ENCODE results near the gene TRIP12. TPM values are rescaled to one million over a fixed set of nuclear protein-coding genes. Genes with fewer than 3 reads are reported as not detected.

TRIP12 gene
- total and polyA plus RNA-seq, 2 experiments from 2014 or later = 21.5 to 133 TPM

DNA sequence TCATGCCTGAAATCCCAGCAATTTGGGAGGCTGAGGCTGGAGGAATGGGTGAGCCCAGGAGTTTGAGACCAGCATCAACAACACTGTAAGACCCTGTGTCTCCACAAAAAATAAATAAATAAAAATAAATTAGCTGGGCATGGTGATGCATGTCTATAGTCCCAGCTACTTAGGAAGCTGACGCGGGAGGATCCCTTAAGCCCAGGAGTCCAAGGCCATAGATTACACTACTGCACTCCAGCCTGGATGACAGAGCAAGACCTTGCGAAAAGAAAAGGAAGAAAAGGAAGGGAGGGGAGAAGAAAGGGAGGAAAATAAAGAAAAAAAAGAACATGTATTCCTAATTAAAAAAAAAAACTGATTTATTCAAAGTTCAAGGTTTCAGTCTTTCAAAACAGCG, 78.2 kb downstream of the TRIP12 start:
- H3K27ac Mint-ChIP-seq = no peak overlapping the region
- Histone ChIP-seq H4K20me1 (replicated peaks; ENCODE audit: insufficient read depth) (peaks cover 9% of the 10 kb centered on the region), H3K9me2 (ENCODE audit: insufficient read depth) (no peaks in the 10 kb centered on the region), H3K27me3 (ENCODE audit: insufficient read depth) (no peaks in the 10 kb centered on the region), H2AFZ (no peak overlapping the region), H3K4me1 (ENCODE audit: insufficient read depth) (no peaks in the 10 kb centered on the region), H3F3A (replicated peaks; ENCODE audit: low read depth) (no peaks in the 10 kb centered on the region), H3K79me2 (replicated peaks; ENCODE audit: insufficient read depth) (peaks cover 46% of the 10 kb centered on the region), H3K4me2 (no peak overlapping the region), H3K27ac (ENCODE audit: low read depth) (no peak overlapping the region), H3K36me3 (ENCODE audit: insufficient read depth) (peaks cover 5% of the 10 kb centered on the region; the same call in 1 of the 2 replicates), H3K4me3 (no peak overlapping the region)
- TF ChIP-seq EZH2 (IDR thresholded peaks at IDR 0.05; ENCODE audit: low read depth, unreplicated experiment) = no peak
- no peak for TF ChIP-seq EZH2phosphoT487 (IDR thresholded peaks at IDR 0.05; ENCODE audit: unreplicated experiment)
- no peak for TF ChIP-seq POLR2AphosphoS5 (IDR thresholded peaks at IDR 0.05; ENCODE audit: low read depth)
- TF ChIP-seq, protein P1, sequence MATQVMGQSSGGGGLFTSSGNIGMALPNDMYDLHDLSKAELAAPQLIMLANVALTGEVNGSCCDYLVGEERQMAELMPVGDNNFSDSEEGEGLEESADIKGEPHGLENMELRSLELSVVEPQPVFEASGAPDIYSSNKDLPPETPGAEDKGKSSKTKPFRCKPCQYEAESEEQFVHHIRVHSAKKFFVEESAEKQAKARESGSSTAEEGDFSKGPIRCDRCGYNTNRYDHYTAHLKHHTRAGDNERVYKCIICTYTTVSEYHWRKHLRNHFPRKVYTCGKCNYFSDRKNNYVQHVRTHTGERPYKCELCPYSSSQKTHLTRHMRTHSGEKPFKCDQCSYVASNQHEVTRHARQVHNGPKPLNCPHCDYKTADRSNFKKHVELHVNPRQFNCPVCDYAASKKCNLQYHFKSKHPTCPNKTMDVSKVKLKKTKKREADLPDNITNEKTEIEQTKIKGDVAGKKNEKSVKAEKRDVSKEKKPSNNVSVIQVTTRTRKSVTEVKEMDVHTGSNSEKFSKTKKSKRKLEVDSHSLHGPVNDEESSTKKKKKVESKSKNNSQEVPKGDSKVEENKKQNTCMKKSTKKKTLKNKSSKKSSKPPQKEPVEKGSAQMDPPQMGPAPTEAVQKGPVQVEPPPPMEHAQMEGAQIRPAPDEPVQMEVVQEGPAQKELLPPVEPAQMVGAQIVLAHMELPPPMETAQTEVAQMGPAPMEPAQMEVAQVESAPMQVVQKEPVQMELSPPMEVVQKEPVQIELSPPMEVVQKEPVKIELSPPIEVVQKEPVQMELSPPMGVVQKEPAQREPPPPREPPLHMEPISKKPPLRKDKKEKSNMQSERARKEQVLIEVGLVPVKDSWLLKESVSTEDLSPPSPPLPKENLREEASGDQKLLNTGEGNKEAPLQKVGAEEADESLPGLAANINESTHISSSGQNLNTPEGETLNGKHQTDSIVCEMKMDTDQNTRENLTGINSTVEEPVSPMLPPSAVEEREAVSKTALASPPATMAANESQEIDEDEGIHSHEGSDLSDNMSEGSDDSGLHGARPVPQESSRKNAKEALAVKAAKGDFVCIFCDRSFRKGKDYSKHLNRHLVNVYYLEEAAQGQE (IDR thresholded peaks at IDR 0.05; ENCODE audit: unreplicated experiment) = no peak
- TF ChIP-seq, protein P2, sequence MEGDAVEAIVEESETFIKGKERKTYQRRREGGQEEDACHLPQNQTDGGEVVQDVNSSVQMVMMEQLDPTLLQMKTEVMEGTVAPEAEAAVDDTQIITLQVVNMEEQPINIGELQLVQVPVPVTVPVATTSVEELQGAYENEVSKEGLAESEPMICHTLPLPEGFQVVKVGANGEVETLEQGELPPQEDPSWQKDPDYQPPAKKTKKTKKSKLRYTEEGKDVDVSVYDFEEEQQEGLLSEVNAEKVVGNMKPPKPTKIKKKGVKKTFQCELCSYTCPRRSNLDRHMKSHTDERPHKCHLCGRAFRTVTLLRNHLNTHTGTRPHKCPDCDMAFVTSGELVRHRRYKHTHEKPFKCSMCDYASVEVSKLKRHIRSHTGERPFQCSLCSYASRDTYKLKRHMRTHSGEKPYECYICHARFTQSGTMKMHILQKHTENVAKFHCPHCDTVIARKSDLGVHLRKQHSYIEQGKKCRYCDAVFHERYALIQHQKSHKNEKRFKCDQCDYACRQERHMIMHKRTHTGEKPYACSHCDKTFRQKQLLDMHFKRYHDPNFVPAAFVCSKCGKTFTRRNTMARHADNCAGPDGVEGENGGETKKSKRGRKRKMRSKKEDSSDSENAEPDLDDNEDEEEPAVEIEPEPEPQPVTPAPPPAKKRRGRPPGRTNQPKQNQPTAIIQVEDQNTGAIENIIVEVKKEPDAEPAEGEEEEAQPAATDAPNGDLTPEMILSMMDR (conservative IDR thresholded peaks at IDR 0.05; ENCODE audit: low read depth in 2 of 2) = no peak
- TF ChIP-seq, protein P3, sequence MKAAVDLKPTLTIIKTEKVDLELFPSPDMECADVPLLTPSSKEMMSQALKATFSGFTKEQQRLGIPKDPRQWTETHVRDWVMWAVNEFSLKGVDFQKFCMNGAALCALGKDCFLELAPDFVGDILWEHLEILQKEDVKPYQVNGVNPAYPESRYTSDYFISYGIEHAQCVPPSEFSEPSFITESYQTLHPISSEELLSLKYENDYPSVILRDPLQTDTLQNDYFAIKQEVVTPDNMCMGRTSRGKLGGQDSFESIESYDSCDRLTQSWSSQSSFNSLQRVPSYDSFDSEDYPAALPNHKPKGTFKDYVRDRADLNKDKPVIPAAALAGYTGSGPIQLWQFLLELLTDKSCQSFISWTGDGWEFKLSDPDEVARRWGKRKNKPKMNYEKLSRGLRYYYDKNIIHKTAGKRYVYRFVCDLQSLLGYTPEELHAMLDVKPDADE (IDR thresholded peaks at IDR 0.05) = no peak
- TF ChIP-seq STAT1 (IDR thresholded peaks at IDR 0.05; ENCODE audit: unreplicated experiment) = no peak
- TF ChIP-seq JUNB (IDR thresholded peaks at IDR 0.05; ENCODE audit: unreplicated experiment) = no peak
- no peak for TF ChIP-seq CREB1 (CRISPR knock-in tag; IDR thresholded peaks at IDR 0.05; ENCODE audit: low read depth)
- TF ChIP-seq ZNF114 (CRISPR knock-in tag; IDR thresholded peaks at IDR 0.05) = no peak
- TF ChIP-seq NANOG (IDR thresholded peaks at IDR 0.05; ENCODE audit: borderline replicate concordance) = no peak
- TF ChIP-seq ZNF331 (CRISPR knock-in tag; IDR thresholded peaks at IDR 0.05; ENCODE audit: low read depth) = no peak
- no peak for TF ChIP-seq ZNF462 (CRISPR knock-in tag; IDR thresholded peaks at IDR 0.05)
- peaks cover 8% of the 10 kb centered on the region for H3K4me1 Mint-ChIP-seq
- no peak overlapping the region for H3K4me3 Mint-ChIP-seq
- H3K27me3 Mint-ChIP-seq (ENCODE audit: insufficient read depth, low read depth, poor library complexity) = no peaks in the 10 kb centered on the region
- DNase-seq (ENCODE audit: low spot score) (no peak), ATAC-seq (no peak)
- H3K36me3 Mint-ChIP-seq (ENCODE audit: low read depth) = peaks cover 11% of the 10 kb centered on the region; the same call in 2 of the 3 replicates
- H3K9me3 Mint-ChIP-seq = no peaks in the 10 kb centered on the region

All from GM23338 (cell line).